Measurements from ENCODE around the gene CACNA2D3.
"Not testable (repeated sequence)": the region's sequence is repeated elsewhere in the genome, so short reads cannot be mapped to it uniquely, and the experiment has no call there.

Gene CACNA2D3

DNA sequence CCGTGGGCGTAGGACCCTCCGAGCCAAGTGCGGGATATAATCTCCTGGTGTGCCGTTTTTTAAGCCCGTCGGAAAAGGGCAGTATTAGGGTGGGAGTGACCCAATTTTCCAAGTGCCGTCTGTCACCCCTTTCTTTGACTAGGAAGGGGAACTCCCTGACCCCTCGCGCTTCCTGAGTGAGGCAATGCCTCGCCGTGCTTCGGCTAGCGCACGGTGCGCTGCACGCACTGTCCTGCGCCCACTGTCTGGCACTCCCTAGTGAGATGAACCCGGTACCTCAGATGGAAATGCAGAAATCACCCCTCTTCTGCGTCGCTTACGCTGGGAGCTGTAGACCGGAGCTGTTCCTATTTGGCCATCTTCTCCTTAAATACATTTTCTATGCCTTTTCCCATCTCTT, 342.2 kb downstream of the CACNA2D3 start:
- not testable (repeated sequence) for DNase-seq (ENCODE audit: low spot score)

DNA sequence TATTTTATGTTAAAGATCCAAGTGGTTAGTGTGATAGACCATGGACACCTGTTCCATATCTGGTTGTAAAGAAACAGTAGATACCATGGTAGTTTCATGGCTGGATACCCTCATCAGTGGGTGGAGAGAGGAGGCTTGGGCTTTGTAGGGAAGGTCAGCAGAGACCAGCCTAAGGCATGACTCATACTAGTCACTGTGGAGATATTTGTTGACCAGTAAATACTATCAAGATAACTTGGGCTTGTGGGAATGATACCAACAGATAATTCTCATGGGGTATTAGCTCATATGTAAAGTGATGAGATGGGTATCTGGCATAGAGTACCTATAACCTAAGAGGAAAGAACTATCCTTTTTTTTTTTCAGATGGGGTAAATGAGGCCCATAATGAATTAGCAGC, 354.5 kb downstream of the CACNA2D3 start:
- DNase-seq (ENCODE audit: low spot score), result no peak

DNA sequence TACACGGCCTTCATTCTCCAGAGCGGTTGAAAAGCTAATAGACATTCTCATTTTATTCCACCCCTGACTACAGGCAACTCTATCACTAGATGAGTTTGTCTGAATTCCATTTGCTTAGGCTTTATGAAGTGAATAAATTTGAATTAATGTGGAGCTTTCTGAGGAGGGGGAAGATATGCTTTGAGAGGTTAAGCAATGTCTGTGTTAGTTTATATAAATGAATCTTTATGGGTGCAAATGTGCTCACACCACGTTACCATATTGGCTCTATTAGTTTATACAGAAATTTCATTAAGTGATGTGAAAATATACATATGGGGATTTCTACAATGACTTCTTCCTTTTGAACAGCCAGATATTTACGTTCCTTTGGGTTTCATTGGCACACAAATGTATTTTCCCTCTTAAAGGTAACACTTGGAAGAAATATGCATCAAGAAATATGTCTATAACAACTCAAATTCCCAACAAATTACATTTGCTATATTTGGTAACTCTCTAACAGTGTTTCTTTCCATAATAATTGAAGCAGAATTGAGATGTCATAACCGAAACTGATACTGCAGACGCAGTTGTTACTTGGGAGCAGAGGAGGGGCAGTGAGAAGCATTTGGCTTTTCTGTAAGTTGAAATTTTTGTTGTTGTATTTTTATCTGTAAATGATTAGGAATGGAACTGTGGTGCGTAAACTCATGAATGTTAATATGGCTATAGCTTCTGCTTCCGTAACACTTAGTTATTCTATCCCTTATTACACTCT, 359.4 kb downstream of the CACNA2D3 start:
- no peak for DNase-seq (ENCODE audit: low spot score)

DNA sequence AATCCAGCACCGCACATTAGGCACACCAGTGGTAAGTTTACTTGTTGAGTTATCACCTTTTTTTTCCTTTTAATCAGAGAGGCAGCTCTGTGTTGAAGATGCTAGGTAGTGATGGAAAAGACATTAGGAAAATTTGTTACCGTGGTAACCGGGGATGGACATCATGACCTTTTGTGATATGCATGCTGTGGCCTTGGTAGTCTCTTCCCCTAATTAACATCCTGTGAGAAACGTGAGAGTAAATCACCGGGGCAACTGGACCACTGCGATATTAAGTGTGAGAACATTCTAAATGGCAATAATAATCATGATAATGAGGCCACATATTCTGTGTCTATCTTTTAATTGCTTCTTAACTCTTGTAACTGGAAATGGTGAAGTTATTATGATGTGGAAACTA, 362.0 kb downstream of the CACNA2D3 start:
- DNase-seq (ENCODE audit: low spot score), result no peak

DNA sequence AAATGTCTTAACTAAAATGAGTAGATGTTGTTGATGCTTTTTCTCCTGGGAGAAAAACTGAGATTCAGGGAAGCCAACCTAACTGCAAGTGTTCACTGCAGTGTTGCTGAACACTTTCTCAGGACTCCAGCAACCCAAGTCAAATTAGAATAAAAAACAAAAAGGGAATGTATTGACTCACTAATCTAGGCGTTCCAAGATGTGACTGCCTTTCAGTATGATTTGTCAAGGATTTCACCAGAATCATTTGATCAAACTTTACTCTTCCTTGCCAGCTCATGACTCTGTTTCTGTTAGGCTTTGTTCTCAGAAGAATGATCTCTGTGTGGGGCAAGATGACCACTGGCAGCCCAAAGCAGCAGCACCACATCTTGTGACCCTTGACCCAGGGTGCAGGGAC, 364.0 kb downstream of the CACNA2D3 start:
- DNase-seq (ENCODE audit: low spot score), result no peak

DNA sequence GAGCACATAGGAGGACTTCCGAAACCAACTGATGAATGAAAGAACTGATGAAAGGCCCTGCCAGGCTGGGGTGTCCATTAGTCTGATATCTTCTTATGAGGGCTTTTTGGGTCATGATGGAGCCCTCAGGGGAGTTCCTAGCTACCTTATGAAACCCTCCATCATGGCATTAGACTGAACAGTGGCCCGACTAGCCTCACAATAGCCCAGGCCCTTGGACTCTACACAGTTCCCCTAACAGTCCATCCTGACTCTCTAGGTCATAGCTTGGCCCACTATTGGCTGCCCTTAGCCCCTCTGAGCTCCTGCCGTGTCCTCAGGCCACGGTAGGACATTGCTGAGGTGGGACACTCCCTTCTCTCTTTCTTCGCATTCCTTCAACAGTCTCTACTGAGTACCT, 365.9 kb downstream of the CACNA2D3 start:
- DNase-seq (ENCODE audit: low spot score), result no peak

DNA sequence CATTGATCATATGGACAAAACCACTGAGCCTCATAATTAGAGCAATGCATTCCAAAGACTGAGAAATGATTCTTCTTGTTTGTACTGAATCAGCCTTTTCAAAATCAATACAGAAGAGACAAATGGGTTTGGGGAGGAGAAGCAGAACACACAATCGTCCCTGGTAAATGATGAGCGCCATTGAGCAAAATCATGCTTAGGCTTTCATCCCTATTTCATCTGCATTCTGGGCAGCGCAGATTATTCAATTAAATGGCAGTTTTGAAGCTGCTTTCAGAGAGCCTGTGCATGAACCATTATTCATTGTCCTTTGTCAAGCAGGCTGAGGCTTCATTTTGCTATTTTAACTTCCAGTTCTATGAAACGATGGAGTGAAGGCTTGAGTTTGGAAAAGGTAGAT, 371.9 kb downstream of the CACNA2D3 start:
- no peak for DNase-seq (ENCODE audit: low spot score)

DNA sequence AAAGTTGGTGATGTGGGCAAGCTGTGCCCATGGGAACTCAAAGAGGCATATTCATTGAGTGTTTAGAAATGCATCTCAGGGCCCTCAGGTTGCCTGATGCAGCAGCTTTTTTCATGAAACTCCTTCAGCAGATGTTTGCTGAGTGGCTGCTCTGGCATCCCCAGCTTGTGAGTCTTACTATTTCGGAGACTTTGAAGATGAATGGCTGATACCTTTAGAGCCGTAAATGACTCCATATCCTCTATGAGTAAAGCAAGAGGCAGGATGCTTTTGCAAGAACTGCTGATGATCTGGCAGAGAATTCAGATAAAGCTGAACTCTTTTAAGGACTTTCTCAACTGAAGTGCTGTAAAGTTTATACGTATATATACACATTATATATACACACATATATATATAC, 384.3 kb downstream of the CACNA2D3 start:
- DNase-seq (ENCODE audit: low spot score), result no peak

DNA sequence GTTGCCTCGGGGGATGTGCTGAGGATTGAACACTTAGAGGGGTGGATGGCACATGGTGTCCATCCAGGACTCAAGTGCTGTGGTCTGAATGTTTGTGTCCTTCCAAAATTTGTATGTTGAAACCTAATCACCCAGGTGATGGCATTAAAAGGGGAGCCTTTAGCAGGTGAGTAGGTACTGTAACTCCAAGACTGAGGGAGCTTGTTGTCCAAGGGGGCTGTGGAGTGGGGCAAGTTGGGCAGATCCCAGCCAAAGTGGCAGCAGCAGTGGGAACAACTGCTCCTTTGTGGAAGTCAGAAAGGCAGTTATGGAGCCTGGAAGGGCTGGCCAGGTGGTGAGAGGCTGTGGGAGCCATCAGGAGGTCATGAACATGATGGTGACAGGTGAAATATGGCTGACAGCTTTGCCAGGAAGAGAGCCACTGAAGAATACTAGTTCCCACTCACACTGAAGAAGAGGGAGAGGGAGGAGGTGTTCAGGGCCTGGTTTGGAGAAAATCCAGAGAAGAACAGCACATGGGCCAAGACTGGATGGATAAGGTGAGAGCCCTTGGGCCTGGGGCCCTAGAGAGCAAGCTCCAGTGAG, 385.6 kb downstream of the CACNA2D3 start:
- DNase-seq (ENCODE audit: low spot score), result no peak

DNA sequence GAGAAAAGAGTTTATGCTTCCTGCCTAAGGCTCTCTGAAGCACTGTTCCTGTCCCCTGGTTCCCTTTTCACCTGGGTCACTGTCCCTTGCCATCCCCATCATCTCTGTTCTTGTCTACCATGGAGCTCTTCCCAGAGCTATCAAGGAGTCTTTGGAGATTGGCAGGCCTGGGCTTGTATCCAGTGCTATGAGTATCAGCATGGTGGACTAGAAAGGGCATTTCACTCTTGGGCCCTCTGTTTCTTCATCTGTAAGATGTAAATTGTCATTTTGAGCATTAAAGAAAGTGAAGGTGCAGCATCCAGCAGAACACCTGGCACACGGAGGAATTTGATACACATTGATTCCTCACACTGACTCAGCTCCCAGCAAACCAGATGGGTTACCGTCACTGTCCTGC, 388.2 kb downstream of the CACNA2D3 start:
- DNase-seq (ENCODE audit: low spot score), result no peak

DNA sequence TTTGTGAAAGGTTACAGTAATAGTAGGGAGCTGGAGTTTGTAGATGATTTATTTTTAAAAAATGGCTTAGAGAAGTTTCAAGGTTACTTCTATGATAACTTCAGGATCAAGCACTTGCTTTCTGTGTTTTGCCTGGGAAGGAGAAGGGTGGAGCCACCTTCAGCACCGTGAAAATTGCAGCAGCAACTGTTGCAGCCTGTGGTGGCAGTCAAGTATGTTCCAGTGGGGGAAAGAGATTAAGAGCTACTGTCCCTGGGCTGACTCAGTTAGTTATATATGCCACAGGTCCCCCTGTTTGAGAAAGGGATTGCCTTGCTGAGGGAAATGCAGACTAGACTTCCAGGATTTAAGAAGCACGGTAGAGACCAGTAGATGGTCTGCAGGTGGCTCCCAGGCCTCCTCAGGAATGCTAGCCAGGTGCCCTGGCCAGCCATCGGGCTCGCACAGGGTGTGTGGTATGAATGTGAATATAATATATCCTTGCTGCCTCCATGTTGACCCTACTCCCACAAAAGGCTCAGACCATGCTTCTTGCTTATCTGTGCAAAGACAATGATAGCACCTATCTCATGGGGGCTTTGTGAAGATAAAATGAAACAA, 389.5 kb downstream of the CACNA2D3 start:
- no peak for DNase-seq (ENCODE audit: low spot score)

DNA sequence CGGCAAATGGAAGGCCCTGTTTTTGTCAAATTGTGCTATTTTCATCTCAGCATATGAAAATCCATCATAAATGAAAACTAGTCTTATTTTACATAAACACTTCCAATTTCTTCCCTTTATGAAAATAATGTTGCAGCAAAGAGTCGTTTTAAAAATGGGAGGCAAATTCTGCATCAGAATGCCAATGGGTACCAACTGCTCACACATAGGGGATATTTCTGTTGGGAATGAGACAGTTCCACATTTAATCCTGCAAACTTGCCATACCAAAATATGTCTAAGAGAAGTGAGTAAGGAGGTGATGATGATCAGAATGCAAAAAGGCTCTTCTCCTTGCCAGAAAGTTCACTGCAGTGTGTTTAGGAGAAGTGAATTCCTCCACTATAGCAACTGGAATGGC, 391.7 kb downstream of the CACNA2D3 start:
- DNase-seq (ENCODE audit: low spot score), result no peak

DNA sequence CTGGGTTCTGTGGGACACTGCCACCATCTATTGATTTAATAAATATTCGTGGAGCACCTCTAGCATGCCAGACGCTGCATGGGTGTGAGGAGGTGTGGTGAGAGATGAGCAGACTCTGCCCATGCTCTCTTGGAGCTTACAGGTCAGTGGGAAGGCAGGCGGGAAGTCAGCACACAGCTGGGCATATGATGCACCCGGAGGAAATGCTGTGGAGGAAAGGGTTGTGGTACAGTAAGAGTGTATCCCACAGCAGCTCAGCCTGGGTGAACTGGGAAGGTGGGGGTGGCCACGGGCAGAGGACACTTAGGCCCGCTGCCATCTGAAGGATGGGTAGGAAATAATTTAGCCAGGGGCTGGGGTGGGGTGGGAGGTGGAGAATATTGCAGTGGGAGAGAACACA, 392.1 kb downstream of the CACNA2D3 start:
- no peak for DNase-seq (ENCODE audit: low spot score)

DNA sequence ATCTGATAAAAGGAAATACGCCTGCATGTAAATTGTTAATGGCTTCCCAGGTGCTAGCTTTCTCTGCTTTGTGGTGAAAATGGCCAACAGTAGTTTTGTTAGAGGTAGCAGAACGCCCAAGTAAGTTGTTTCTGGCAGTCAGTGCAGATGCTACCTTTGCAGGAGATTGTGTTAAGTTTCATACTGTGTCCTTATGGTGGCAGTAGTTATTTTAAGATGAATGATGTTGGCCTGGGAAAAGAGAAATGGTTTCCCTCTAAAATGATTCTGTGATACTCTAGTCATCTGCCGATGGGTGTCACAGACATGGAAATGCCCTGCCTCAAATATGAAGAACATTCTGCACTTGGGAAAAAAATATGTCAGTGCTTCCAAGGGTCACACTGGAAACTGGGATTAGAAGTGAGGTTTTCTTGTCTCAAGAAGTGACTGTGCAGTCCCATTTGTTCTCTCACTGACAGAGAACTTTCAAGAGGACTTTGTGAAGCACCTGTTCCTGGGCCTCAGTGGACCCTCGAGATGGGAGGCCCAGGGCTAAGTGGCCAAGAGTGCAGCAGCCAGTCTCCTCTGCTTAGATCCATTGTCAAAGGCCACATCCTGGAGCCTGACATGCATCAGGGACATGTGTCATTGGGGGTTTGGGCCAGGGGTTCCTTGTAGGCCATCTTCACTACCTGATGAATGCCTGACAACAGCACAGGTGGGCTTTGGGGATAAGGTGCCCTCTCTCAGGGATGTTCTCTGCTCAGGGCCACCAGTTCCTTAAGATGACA, 393.3 kb downstream of the CACNA2D3 start:
- no peak for DNase-seq (ENCODE audit: low spot score)

DNA sequence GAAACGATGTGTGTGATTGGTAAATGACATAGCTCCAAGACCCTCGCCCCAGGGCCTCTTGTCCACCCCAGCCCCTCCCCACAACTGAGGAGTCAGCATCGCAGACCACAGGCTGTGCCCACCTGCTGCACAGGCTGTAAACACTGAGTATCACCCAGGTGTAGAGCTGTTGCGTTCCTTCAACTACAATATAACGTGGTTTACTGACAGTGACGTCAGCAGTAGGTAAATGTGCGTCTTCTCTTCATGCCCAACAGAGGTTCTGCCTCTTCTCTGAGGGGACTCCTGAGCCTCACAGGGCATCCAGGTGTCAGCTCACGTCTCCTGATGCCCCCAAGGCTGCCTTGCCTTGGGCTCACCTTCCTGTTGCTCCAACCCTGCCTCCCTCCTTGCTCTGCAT, 395.1 kb downstream of the CACNA2D3 start:
- DNase-seq (ENCODE audit: low spot score), result no peak

DNA sequence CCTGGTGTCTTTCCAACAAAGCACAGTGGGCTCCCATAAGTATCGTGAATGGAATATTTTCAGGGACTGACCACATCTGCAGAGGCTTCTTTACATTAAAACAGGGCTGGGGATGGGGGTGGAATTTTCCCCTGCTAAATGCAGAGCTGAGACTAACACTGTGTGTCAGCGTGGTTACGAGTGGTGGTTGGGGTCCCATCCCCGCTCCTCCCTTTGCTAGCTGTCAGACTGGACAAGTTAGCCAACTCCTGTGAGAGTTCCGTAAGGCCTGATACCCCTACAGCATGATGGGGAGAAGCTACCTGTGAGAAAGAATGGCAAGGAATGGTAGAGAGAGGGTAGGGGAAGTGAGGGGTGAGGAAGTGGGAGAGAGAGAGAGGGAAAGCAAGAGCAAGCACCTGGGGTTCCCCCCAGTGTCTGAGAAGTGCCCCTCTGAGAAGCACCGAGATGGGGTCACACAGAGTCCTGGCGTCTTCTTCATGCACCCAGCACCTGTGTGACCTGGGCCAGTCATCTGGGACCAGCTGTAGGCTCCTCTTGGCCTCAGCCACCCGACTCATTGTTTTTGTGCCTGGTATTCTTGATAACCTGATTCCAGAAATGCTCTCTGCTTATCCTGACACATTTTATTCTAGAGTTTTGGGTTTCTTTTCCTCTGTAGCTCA, 395.8 kb downstream of the CACNA2D3 start:
- no peak for DNase-seq (ENCODE audit: low spot score)

DNA sequence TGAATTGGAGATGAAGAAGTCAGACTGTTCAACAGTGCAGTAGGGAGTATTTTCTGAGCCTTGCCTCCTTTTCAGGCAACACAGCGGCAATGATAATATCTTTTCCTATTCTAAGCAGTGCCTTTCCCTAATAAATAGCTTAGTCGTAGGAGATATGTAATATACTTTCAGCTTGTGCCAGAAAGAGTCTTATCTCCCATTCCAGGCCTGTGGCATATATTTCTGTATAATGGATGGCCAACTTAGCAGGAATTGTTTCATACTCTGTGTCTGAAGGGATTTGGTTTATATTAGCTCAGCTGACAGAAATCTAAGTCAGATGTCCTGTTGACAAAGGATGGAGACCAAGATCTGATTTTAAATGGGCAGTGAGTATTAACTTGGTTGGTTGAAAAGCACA, 397.1 kb downstream of the CACNA2D3 start:
- DNase-seq (ENCODE audit: low spot score), result no peak

DNA sequence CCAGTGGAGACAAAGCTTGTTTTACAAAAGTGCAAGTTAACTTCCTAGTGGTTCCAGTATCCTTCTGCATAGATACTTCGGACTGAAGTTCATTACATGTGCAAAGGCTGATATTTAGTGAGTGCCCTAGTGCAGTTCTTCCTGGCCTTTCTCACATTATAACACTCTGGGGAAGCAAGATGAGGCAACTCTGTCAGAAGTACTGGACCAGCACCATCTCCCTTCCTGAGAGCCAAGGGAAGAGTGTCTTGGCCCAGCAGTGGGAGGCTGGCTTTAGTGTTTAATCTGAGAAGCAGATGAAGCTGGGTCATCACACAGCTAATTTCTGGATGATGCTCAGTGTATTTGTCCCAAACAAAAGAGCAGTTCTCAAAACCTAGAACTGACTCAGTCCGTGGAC, 397.7 kb downstream of the CACNA2D3 start:
- DNase-seq (ENCODE audit: low spot score), result no peak

DNA sequence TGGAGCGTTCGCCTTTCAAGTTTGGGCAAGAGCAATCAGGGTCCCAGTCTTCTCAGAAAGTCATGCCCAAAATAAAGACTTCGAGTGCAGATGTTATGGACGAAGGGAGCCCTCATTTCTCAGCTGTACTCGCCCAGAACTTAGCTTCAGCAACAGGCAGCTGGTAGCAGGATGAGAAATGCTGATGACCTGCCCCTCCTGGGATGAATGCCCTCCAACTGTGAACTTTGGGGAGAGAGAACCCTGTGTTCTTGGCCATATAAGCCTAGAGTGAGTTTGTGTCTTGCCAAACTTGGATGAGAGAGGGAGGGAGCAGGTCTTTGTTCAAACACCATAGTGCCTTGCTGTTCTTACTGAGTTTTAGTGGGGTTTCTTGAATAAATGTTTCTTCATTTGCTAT, 405.2 kb downstream of the CACNA2D3 start:
- DNase-seq (ENCODE audit: low spot score), result no peak

DNA sequence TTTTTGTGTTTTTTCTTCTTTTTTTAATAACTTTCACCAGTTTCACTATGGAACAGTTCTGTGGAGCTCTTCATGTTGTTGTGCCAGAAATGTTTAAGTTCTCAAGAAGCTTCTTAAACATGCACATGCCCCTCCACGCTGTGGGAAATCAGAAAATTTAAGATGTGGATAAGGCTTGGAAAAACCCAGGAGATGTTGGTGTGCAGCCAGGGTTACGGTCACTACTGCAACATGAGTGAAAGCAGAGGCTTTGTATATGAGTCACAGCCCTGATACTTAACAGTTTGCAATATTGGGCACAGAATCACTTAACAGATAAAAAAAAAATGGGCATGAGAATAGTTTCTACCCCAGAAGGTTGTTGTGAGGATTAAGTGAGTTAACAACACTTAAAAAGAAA, 405.6 kb downstream of the CACNA2D3 start:
- no peak for DNase-seq (ENCODE audit: low spot score)

DNA sequence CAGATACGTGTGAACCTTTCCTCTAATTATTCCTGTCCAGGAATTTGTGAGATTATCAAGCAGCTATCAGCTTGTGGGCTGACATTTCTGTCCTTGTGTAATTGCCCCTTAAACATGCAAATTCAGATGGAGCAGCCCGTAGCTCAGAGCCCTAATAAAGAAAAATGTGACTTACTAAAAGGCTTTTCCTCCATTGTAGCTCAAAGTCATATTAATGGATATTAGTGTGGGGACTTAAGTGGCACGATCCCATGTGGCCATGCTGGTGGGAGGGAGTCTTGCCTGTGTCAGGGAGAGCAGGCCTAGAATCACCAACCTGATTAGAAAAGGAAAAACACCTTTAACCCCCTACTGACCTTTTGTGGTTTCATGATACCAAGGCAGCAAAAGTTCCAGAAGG, 406.3 kb downstream of the CACNA2D3 start:
- DNase-seq (ENCODE audit: low spot score), result no peak

DNA sequence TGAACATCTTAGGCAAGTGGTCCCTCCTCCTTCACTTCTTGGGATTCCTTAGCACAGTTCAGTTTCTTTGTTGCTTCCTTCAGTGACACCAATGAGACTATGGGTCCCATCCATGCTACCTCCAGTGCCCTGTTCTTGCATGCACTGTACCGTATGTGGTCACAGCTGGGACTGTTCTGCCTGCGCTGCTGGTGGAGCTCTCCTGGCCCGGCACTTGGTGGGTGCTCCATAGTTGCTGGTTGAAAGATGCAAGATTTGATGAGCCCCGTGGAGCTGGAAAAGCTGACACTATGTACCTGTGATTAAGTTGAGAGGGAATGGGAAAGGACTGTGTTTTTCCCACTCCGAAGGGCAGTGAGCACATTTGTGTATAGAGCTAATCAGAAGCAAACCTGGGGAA, 407.7 kb downstream of the CACNA2D3 start:
- DNase-seq (ENCODE audit: low spot score), result no peak
